GM12878 (cell line): ENCODE measurements around the gene HSPB7. TPM values are rescaled to one million over a fixed set of nuclear protein-coding genes. Genes with fewer than 3 reads are reported as not detected.
"Not testable (repeated sequence)": the region's sequence is repeated elsewhere in the genome, so short reads cannot be mapped to it uniquely, and the experiment has no call there.

ENCODE experiments used
- ATAC-seq: fragments of 200-7000 bp; cut with Tn5 transposase; 3 replicates; pipeline ENCODE4 v1.9.1; 2020; ENCODE audit warnings: mild to moderate bottlenecking, moderate library complexity
- BruUV-seq: library from RNA; stranded (reverse); fragments of 400-500 nt; replicated peaks from 2 replicates; lab custom pipeline; 2021; lab: Mats Ljungman, UMichigan
- CTCF ChIA-PET: fragments of 300-600 bp; sonication (Branson Sonifier 250); formaldehyde crosslinking; extraction: SDS; loops from one replicate; lab custom pipeline; 2021; ENCODE audit warnings: inconsistent platforms; lab: Yijun Ruan, JAX
- POLR2A ChIA-PET: fragments of 350-600 bp; formaldehyde crosslinking; extraction: SDS; loops from one replicate; lab custom pipeline; 2021; ENCODE audit warnings: inconsistent platforms; lab: Charles Lee
- RAD21 ChIA-PET: fragments of 300-600 bp; sonication (Branson Sonifier 250); formaldehyde crosslinking; loops from one replicate; lab custom pipeline; 2023; ENCODE audit warnings: antibody characterized with exemption; ENCODE audit not compliant: unreplicated experiment; lab: Charles Lee
- SMC1A ChIA-PET: fragments of 300-600 bp; sonication (Branson Sonifier 250); formaldehyde crosslinking; loops from one replicate; lab custom pipeline; 2023; ENCODE audit not compliant: unreplicated experiment, uncharacterized antibody; lab: Charles Lee
- DNase-seq: peaks from one replicate; pipeline ENCODE4 v3.0.0-alpha.2; 2011; ENCODE audit warnings: low read depth, low spot score
- FAIRE-seq: peaks from 3 replicates; lab custom pipeline; 2011; peaks lifted over from hg19 to GRCh38; lab: Jason Lieb, UNC
- H2AFZ ChIP-seq: 2 replicates; pipeline ENCODE4 v1.6.0; 2011; ENCODE audit warnings: low read depth, low read length, control low read depth; ENCODE audit not compliant: control insufficient read depth
- H3K27ac ChIP-seq: 2 replicates; pipeline ENCODE4 v1.5.1; 2011; ENCODE audit warnings: control low read depth; ENCODE audit not compliant: control insufficient read depth, insufficient read depth
- H3K27me3 ChIP-seq, 2 experiments: replicated peaks in 1 of 2; 2 replicates each; pipeline versions ENCODE4 v1.6.0 to v1.6.1; 2011; ENCODE audit warnings: low read length in 1 of 2; ENCODE audit not compliant: control insufficient read depth in 2 of 2, insufficient read depth in 2 of 2
- H3K36me3 ChIP-seq, 2 experiments: 2 replicates each; pipeline ENCODE4 v1.5.1; 2011; ENCODE audit warnings: low read length in 1 of 2; ENCODE audit not compliant: control insufficient read depth in 2 of 2, insufficient read depth in 2 of 2
- H3K4me1 ChIP-seq: 2 replicates; pipeline ENCODE4 v1.6.1; 2011; ENCODE audit warnings: mild to moderate bottlenecking, low read length, moderate library complexity, mixed read lengths; ENCODE audit not compliant: control insufficient read depth, insufficient read depth
- H3K4me2 ChIP-seq: 2 replicates; pipeline ENCODE4 v1.6.0; 2011; ENCODE audit warnings: control low read depth; ENCODE audit not compliant: control insufficient read depth, insufficient read depth
- H3K4me3 ChIP-seq: fragments of 200-600 bp; sonication (generic); 2 replicates; pipeline ENCODE4 v1.5.1; 2016
- H3K79me2 ChIP-seq: 2 replicates; pipeline ENCODE4 v1.6.0; 2011; ENCODE audit warnings: low read length; ENCODE audit not compliant: control insufficient read depth, insufficient read depth
- H3K9ac ChIP-seq: 2 replicates; pipeline ENCODE4 v1.8.0; 2011; ENCODE audit warnings: low read length, control low read depth, mixed read lengths; ENCODE audit not compliant: control insufficient read depth, insufficient read depth
- H3K9me3 ChIP-seq: replicated peaks from 3 replicates; pipeline ENCODE4 v1.5.1; 2011; ENCODE audit warnings: mild to moderate bottlenecking, low read length; ENCODE audit not compliant: control insufficient read depth, insufficient read depth
- H4K20me1 ChIP-seq: 2 replicates; pipeline ENCODE4 v1.6.0; 2011; ENCODE audit not compliant: control insufficient read depth, insufficient read depth
- BCL11A ChIP-seq: IDR thresholded peaks from 2 replicates; pipeline ENCODE4 v1.6.1; 2011; ENCODE audit warnings: low read depth, low read length
- CHD4 ChIP-seq: fragments of 200-600 bp; sonication (generic); IDR thresholded peaks from 2 replicates; pipeline ENCODE4 v1.6.1; 2016; ENCODE audit warnings: mild to moderate bottlenecking
- PBX3 ChIP-seq: IDR thresholded peaks from 2 replicates; pipeline ENCODE4 v1.6.1; 2011; ENCODE audit warnings: mild to moderate bottlenecking, low read depth, low read length, moderate library complexity; ENCODE audit not compliant: insufficient replicate concordance
- RB1 ChIP-seq: fragments of 450-650 bp; formaldehyde crosslinking; IDR thresholded peaks from 2 replicates; pipeline ENCODE4 v1.6.1; 2017; ENCODE audit warnings: mild to moderate bottlenecking, borderline replicate concordance
- RFX5 ChIP-seq: IDR thresholded peaks from 2 replicates; pipeline ENCODE4 v1.6.1; 2011; ENCODE audit warnings: low read depth, low read length, improper control_type of control experiment
- WGBS: methylation state at CpG from one replicate; pipeline ENCODE4 v1.1.6; 2016; ENCODE audit warnings: low lambda C conversion rate; ENCODE audit not compliant: insufficient replicate concordance, insufficient coverage; ENCODE audit errors: missing lambda C conversion rate; 5-methylcytosine and 5-hydroxymethylcytosine counted together
- in situ Hi-C: fragments of 300-500 bp; cut with MboI; formaldehyde crosslinking; loops from 9 replicates; pipeline ENCODE4 v1.14.3; 2018; ENCODE audit warnings: mixed read lengths
- intact Hi-C: fragments of 100-400 bp; cut with micrococcal nuclease; formaldehyde crosslinking; loops from one replicate; pipeline ENCODE4 v1.14.2; 2022; ENCODE audit not compliant: unreplicated experiment
- polyA plus RNA-seq, 11 experiments: library from polyadenylated mRNA; depleted of rRNA in 4 of 11; unstranded in 6 of 11; stranded (reverse) in 5 of 11; fragments of >200 nt; fragmentation: Nextera tagmentation in 4 of 11; fragmentation: Illumina TruSeq in 1 of 11; extraction: Ambion mirVana in 4 of 11; extraction: Trizol in 1 of 11; gene quantifications; 1 replicate in 1 of 11; 2 replicates in 10 of 11; pipeline versions ENCODE4 v1.2.1 to v1.2.3, GENCODE V29; 2011 to 2016; ENCODE audit warnings: inconsistent platforms in 2 of 11, missing spikeins in 2 of 11, low read depth in 1 of 11
- total RNA-seq, 4 experiments: library from RNA; depleted of rRNA in 3 of 4; stranded (reverse); fragments of >200 nt in 3 of 4; fragmentation: Illumina TruSeq in 1 of 4; extraction: Trizol in 1 of 4; gene quantifications; 2 replicates each; pipeline versions ENCODE4 v1.2.1 to v1.2.3, GENCODE V29; 2013 to 2021

Gene HSPB7
- total and polyA plus RNA-seq, 10 of the 15 experiments (the other 5 are each of a cell fraction or from before 2014, with no cell fraction given) = 0.34 TPM; not detected in 9

GRCh38 chr1:16063226-16063829, 45.5 kb upstream of the HSPB7 start (continued):
- TF ChIP-seq PBX3 (no peak), CHD4 (no peak), RFX5 (no peak), RB1 (no peak), BCL11A (no peak)

- H2AFZ ChIP-seq, H3K79me2 ChIP-seq, H3K9ac ChIP-seq, FAIRE-seq, RAD21 ChIA-PET, H3K36me3 ChIP-seq, H3K4me2 ChIP-seq, H3K27ac ChIP-seq, H4K20me1 ChIP-seq, POLR2A ChIA-PET, H3K4me3 ChIP-seq, H3K27me3 ChIP-seq, in situ Hi-C loops, H3K4me1 ChIP-seq, ATAC-seq, DNase-seq, SMC1A ChIA-PET, H3K9me3 ChIP-seq, CTCF ChIA-PET, BruUV-seq: not testable (repeated sequence)
- intact Hi-C loops = loop anchor here (1.0 kb wide), 1 partner anchor 22 kb away; no protein-coding TSS in a partner anchor
- WGBS = 32% methylated on average over 9 of the region's 9 CpGs
Observed at GRCh38 chr1:16062687-16063075, 44.8 kb upstream of the HSPB7 start.

GRCh38 chr1:16061989-16062686, 44.3 kb upstream of the HSPB7 start:
- H3K36me3 ChIP-seq, ATAC-seq, H3K4me3 ChIP-seq, POLR2A ChIA-PET, H3K4me1 ChIP-seq, H3K9ac ChIP-seq, H3K79me2 ChIP-seq, H3K4me2 ChIP-seq, SMC1A ChIA-PET, H2AFZ ChIP-seq, RAD21 ChIA-PET, H3K9me3 ChIP-seq, BruUV-seq, H3K27ac ChIP-seq, in situ Hi-C loops, FAIRE-seq, H4K20me1 ChIP-seq, H3K27me3 ChIP-seq, CTCF ChIA-PET, DNase-seq: not testable (repeated sequence)
- WGBS = 25% methylated on average over 15 of the region's 18 CpGs
- intact Hi-C loops = loop anchor here (1.0 kb wide), 1 partner anchor 22 kb away; no protein-coding TSS in a partner anchor
